H1 (cell line): Measurements from ENCODE around the gene FBH1. TPM values are rescaled to one million over a fixed set of nuclear protein-coding genes. Genes with fewer than 3 reads are reported as not detected.

Experiments used
- CTCF ChIA-PET: fragments of 300-600 bp; sonication (Branson Sonifier 250); formaldehyde crosslinking; loops from one replicate; lab custom pipeline; 2021; ENCODE audit not compliant: partially characterized antibody; lab: Charles Lee
- POLR2A ChIA-PET: fragments of 300-600 bp; sonication (Branson Sonifier 250); formaldehyde crosslinking; loops from one replicate; lab custom pipeline; 2021; ENCODE audit warnings: inconsistent platforms; ENCODE audit not compliant: partially characterized antibody; lab: Charles Lee
- DNase-seq, 2 experiments: peaks; one replicate each; pipeline versions ENCODE4 v3.0.0 to v3.0.0-alpha.2; 2010 to 2022; ENCODE audit warnings: low spot score in 2 of 2, low read depth in 1 of 2, mixed read lengths in 1 of 2
- FAIRE-seq: peaks from 2 replicates; lab custom pipeline; 2011; peaks lifted over from hg19 to GRCh38; lab: Jason Lieb, UNC
- H2AFZ ChIP-seq: 2 replicates; pipeline ENCODE4 v1.8.1; 2012; ENCODE audit warnings: low read length, inconsistent platforms
- H2AK5ac ChIP-seq: 2 replicates; pipeline ENCODE4 v1.6.1; 2013; ENCODE audit warnings: low read depth, low read length
- H2BK120ac ChIP-seq: replicated peaks from 2 replicates; pipeline ENCODE3; 2013; ENCODE audit warnings: low read depth, low read length, inconsistent platforms
- H2BK12ac ChIP-seq: 2 replicates; pipeline ENCODE4 v1.6.1; 2013; ENCODE audit warnings: low read depth, low read length
- H2BK15ac ChIP-seq: 2 replicates; pipeline ENCODE4 v1.6.1; 2013; ENCODE audit warnings: low read length
- H2BK20ac ChIP-seq: 2 replicates; pipeline ENCODE4 v1.6.1; 2013; ENCODE audit warnings: low read length
- H2BK5ac ChIP-seq: 2 replicates; pipeline ENCODE4 v1.6.1; 2013; ENCODE audit warnings: low read depth, low read length
- H3K14ac ChIP-seq: 2 replicates; pipeline ENCODE4 v1.6.1; 2013; ENCODE audit warnings: inconsistent platforms; ENCODE audit not compliant: insufficient read length
- H3K18ac ChIP-seq: 2 replicates; pipeline ENCODE4 v1.6.1; 2013; ENCODE audit warnings: low read length; ENCODE audit errors: extremely low read depth
- H3K23ac ChIP-seq: 2 replicates; pipeline ENCODE4 v1.6.1; 2013; ENCODE audit warnings: inconsistent platforms; ENCODE audit not compliant: insufficient read length
- H3K23me2 ChIP-seq: 2 replicates; pipeline ENCODE4 v1.6.1; 2013; ENCODE audit warnings: low read depth, low read length
- H3K27ac ChIP-seq: 2 replicates; pipeline ENCODE4 v1.6.1; 2011; ENCODE audit warnings: low read depth, low read length, inconsistent platforms
- H3K27me3 ChIP-seq, 4 experiments: replicated peaks in 1 of 4; 1 replicate in 1 of 4; 2 replicates in 3 of 4; pipeline versions ENCODE4 v1.6.1 to v1.8.1; 2011 to 2013; ENCODE audit warnings: low read length in 3 of 4, mild to moderate bottlenecking in 3 of 4, inconsistent platforms in 2 of 4, mixed read lengths in 2 of 4, moderate library complexity in 1 of 4; ENCODE audit not compliant: control insufficient read depth in 3 of 4, insufficient read depth in 3 of 4; ENCODE audit errors: extremely low read depth in 1 of 4
- H3K36me3 ChIP-seq, 4 experiments: 2 replicates each; pipeline versions ENCODE4 v1.6.1 to v1.8.1; 2011 to 2013; ENCODE audit warnings: mild to moderate bottlenecking in 4 of 4, low read length in 3 of 4, moderate library complexity in 2 of 4, control low read depth in 1 of 4, inconsistent platforms in 1 of 4; ENCODE audit not compliant: insufficient read depth in 4 of 4, control insufficient read depth in 2 of 4
- H3K4ac ChIP-seq: replicated peaks from 2 replicates; pipeline ENCODE3; 2013; ENCODE audit warnings: low read length, low read depth, mixed read lengths, inconsistent platforms; ENCODE audit not compliant: insufficient read length
- H3K4me1 ChIP-seq, 4 experiments: replicated peaks in 1 of 4; 1 replicate in 1 of 4; 2 replicates in 3 of 4; pipeline versions ENCODE4 v1.6.1 to v1.8.1; 2011 to 2013; ENCODE audit warnings: low read length in 3 of 4, inconsistent platforms in 2 of 4, mixed read lengths in 1 of 4; ENCODE audit not compliant: insufficient read depth in 4 of 4, control insufficient read depth in 3 of 4
- H3K4me2 ChIP-seq, 2 experiments: 2 replicates each; pipeline versions ENCODE4 v1.6.1 to v1.8.1; 2011 to 2013; ENCODE audit warnings: low read depth in 2 of 2, low read length in 2 of 2, control low read depth in 1 of 2, inconsistent platforms in 1 of 2, mild to moderate bottlenecking in 1 of 2; ENCODE audit not compliant: insufficient read depth in 1 of 2
- H3K4me3 ChIP-seq, 4 experiments: fragments of 200-600, 300-600 bp in 1 of 4; sonication (generic), shearing (Covaris generic), sonication (Bioruptor Twin) in 1 of 4; 2 replicates each; pipeline versions ENCODE4 v1.5.1 to v1.8.1; 2011 to 2016; ENCODE audit warnings: low read length in 4 of 4, low read depth in 3 of 4, control low read depth in 2 of 4, inconsistent platforms in 2 of 4, mild to moderate bottlenecking in 2 of 4, mixed read lengths in 1 of 4, moderate library complexity in 1 of 4; ENCODE audit not compliant: insufficient read depth in 2 of 4; ENCODE audit errors: extremely low read depth in 1 of 4
- H3K56ac ChIP-seq: replicated peaks from 2 replicates; pipeline ENCODE3; 2013; ENCODE audit warnings: low read depth, mild to moderate bottlenecking, mixed read lengths, low read length, inconsistent platforms; ENCODE audit not compliant: insufficient read length
- H3K79me1 ChIP-seq: 2 replicates; pipeline ENCODE4 v1.6.1; 2013; ENCODE audit warnings: low read depth, low read length, control low read depth
- H3K79me2 ChIP-seq, 2 experiments: 2 replicates each; pipeline versions ENCODE4 v1.6.1 to v1.8.1; 2012 to 2013; ENCODE audit warnings: low read length in 2 of 2, mild to moderate bottlenecking in 2 of 2, inconsistent platforms in 1 of 2; ENCODE audit not compliant: insufficient read depth in 2 of 2, control insufficient read depth in 1 of 2
- H3K9ac ChIP-seq, 4 experiments: replicated peaks in 1 of 4; 1 replicate in 1 of 4; 2 replicates in 3 of 4; pipeline versions ENCODE4 v1.6.1 to v1.8.1; 2011 to 2013; ENCODE audit warnings: low read depth in 3 of 4, low read length in 3 of 4, control low read depth in 2 of 4, mild to moderate bottlenecking in 2 of 4, moderate library complexity in 2 of 4, inconsistent platforms in 1 of 4; ENCODE audit errors: extremely low read depth in 1 of 4
- H3K9me3 ChIP-seq, 2 experiments: 2 replicates each; pipeline versions ENCODE4 v1.6.1 to v1.8.1; 2012 to 2013; ENCODE audit warnings: mild to moderate bottlenecking in 2 of 2, moderate library complexity in 2 of 2, control low read depth in 1 of 2, inconsistent platforms in 1 of 2, low read depth in 1 of 2, low read length in 1 of 2, mixed read lengths in 1 of 2; ENCODE audit not compliant: insufficient read depth in 2 of 2
- H4K20me1 ChIP-seq, 2 experiments: replicated peaks in 1 of 2; 2 replicates each; pipeline versions ENCODE3 to v1.8.1; 2011 to 2013; ENCODE audit warnings: inconsistent platforms in 2 of 2, low read length in 2 of 2, mild to moderate bottlenecking in 1 of 2; ENCODE audit not compliant: insufficient read depth in 2 of 2, control insufficient read depth in 1 of 2
- H4K5ac ChIP-seq: 2 replicates; pipeline ENCODE4 v1.6.1; 2013; ENCODE audit warnings: low read length, low read depth, mixed read lengths, inconsistent platforms; ENCODE audit not compliant: insufficient read length
- H4K8ac ChIP-seq: 2 replicates; pipeline ENCODE4 v1.8.0; 2013; ENCODE audit warnings: mild to moderate bottlenecking, moderate library complexity, low read length, inconsistent platforms; ENCODE audit not compliant: insufficient read depth; ENCODE audit errors: extremely low read depth
- H4K91ac ChIP-seq: replicated peaks from 2 replicates; pipeline ENCODE3; 2013; ENCODE audit warnings: low read length, mixed read lengths, inconsistent platforms; ENCODE audit not compliant: insufficient read length
- SUZ12 ChIP-seq: fragments of 200-600 bp; sonication (generic); IDR thresholded peaks from 2 replicates; pipeline ENCODE4 v1.6.1; 2012; ENCODE audit warnings: mild to moderate bottlenecking, inconsistent platforms, low read length, moderate library complexity, mixed read lengths
- TAF7 ChIP-seq: optimal IDR thresholded peaks from 2 replicates; pipeline ENCODE3; 2011; ENCODE audit warnings: low read depth, mild to moderate bottlenecking, inconsistent platforms, low read length, moderate library complexity, borderline replicate concordance
- USF2 ChIP-seq: IDR thresholded peaks from 2 replicates; pipeline ENCODE4 v1.6.1; 2011; ENCODE audit warnings: low read length, improper control_type of control experiment
- WGBS, 2 experiments: shearing (Covaris generic) in 1 of 2; methylation state at CpG; one replicate each; pipeline versions ENCODE4 v1.1.6 to v1.1.7; 2013 to 2015; ENCODE audit warnings: low lambda C conversion rate in 2 of 2, mixed read lengths in 2 of 2, inconsistent platforms in 1 of 2, low coverage in 1 of 2, missing lambda C conversion rate in 1 of 2; ENCODE audit not compliant: insufficient replicate concordance in 2 of 2, insufficient coverage in 1 of 2, insufficient read length in 1 of 2; ENCODE audit errors: extremely low coverage in 1 of 2, missing lambda C conversion rate in 1 of 2; 5-methylcytosine and 5-hydroxymethylcytosine counted together
- polyA plus RNA-seq, 7 experiments: library from polyadenylated mRNA; depleted of rRNA in 3 of 7; stranded (reverse) in 5 of 7; unstranded in 2 of 7; fragments of >200 nt in 5 of 7; fragments of 200-250 nt in 2 of 7; gene quantifications; 1 replicate in 5 of 7; 2 replicates in 1 of 7; 4 replicates in 1 of 7; pipeline versions ENCODE4 v1.2.1 to v1.2.3, GENCODE V29; 2011 to 2013; ENCODE audit warnings: missing spikeins in 2 of 7, mixed read lengths in 2 of 7
- total RNA-seq: library from RNA; stranded (reverse); fragmentation: NEBNext Ultra II Directional; extraction: Animal tissue kit (Norgen Biotek cat#: 25700); gene quantifications from 2 replicates; pipeline ENCODE4 v1.2.1, GENCODE V29; 2021

The FBH1 gene
- total and polyA plus RNA-seq, 2 of the 8 experiments (the other 6 are each of a cell fraction or from before 2014, with no cell fraction given): 31.1 to 51.8 TPM

- no peaks in the 10 kb centered on the region for H3K79me2 ChIP-seq
- ChIA-PET POLR2A (interaction anchor here (0.6 kb wide), 1 partner anchor 14 kb away, joined by 3 read pairs; no protein-coding TSS in a partner anchor), CTCF (interaction anchor here (0.6 to 1.6 kb wide), 6 partner anchors 10 to 288 kb away, joined by 3 to 7 read pairs (median 3); no protein-coding TSS in a partner anchor)
These were observed 80.5 kb downstream of the FBH1 start for GRCh38 chr10:5970527-5970926.

More at GRCh38 chr10:5970527-5970926, 80.5 kb downstream of the FBH1 start:
- Histone ChIP-seq H4K20me1 (no peaks in the 10 kb centered on the region), H3K4me1 (no peaks in the 10 kb centered on the region), H2BK5ac (no peak overlapping the region), H2AK5ac (no peak overlapping the region), H3K56ac (no peak overlapping the region), H3K4ac (no peak overlapping the region), H3K23ac (no peak overlapping the region), H2BK120ac (no peak overlapping the region), H2BK20ac (no peak overlapping the region), H3K27ac (no peak overlapping the region), H4K8ac (no peak overlapping the region), H3K4me2 (no peak overlapping the region), H3K27me3 (peaks cover 0 to 6% (median 3%) of the 10 kb centered on the region in 4 experiments; a peak in 5 of 7 replicates), H2AFZ (no peak overlapping the region), H3K9me3 (no peaks in the 10 kb centered on the region), H2BK15ac (no peak overlapping the region), H3K18ac (no peak overlapping the region), H4K5ac (no peak overlapping the region), H3K9ac (no peak overlapping the region), H3K4me3 (no peak overlapping the region), H4K91ac (no peak overlapping the region), H3K36me3 (no peaks in the 10 kb centered on the region), H3K23me2 (no peaks in the 10 kb centered on the region), H3K79me1 (no peaks in the 10 kb centered on the region; the same call in 1 of the 2 replicates), H3K14ac (no peak overlapping the region), H2BK12ac (no peak overlapping the region)
- no peak for TF ChIP-seq SUZ12
- TF ChIP-seq TAF7: no peak
- TF ChIP-seq USF2: no peak
- DNase-seq (no peak), FAIRE-seq (no peak)
- 92% methylated on average over 3 of the region's 3 CpGs; no CpG with 5 or more reads in 1 of the 2 experiments for WGBS, 2 experiments
